Activated CD4-positive, alpha-beta T cell treated with anti-CD3 and anti-CD28 coated beads, Interleukin-2, Interleukin-4, amounts not matched to agents 100 ng/mL and 50 ng/mL, durations not matched to agents 16 hours and 8 hours (primary cell): ENCODE data around the gene ADGRG3.
"Not testable (repeated sequence)": the region's sequence is repeated elsewhere in the genome, so short reads cannot be mapped to it uniquely, and the experiment has no call there.

Experiments
- DNase-seq: peaks from one replicate; pipeline ENCODE4 v3.0.0-alpha.2; 2020; ENCODE audit warnings: low spot score

ADGRG3 gene

GRCh38 chr16:57663917-57664661, 4.0 kb upstream of the ADGRG3 start:
- no peak for DNase-seq

GRCh38 chr16:57664662-57665025, 3.5 kb upstream of the ADGRG3 start:
- no peak for DNase-seq

- no peak for DNase-seq
Observed at GRCh38 chr16:57665541-57665940, 2.6 kb upstream of the ADGRG3 start.

- no peak for DNase-seq
Observed at GRCh38 chr16:57666353-57667047, 1.6 kb upstream of the ADGRG3 start.

GRCh38 chr16:57667048-57667525, 1.0 kb upstream of the ADGRG3 start:
- DNase-seq = no peak

GRCh38 chr16:57667526-57668262, 412 bp upstream of the ADGRG3 start:
- no peak for DNase-seq

- no peak for DNase-seq
Observed at GRCh38 chr16:57668630-57669475, 747 bp downstream of the ADGRG3 start.

- DNase-seq = no peak
Observed at GRCh38 chr16:57669476-57670162, 1.5 kb downstream of the ADGRG3 start.

GRCh38 chr16:57670196-57670595, 2.1 kb downstream of the ADGRG3 start:
- no peak for DNase-seq

- not testable (repeated sequence) for DNase-seq
Observed at GRCh38 chr16:57671451-57671850, 3.3 kb downstream of the ADGRG3 start.

GRCh38 chr16:57672416-57672815, 4.3 kb downstream of the ADGRG3 start:
- DNase-seq = no peak

- no peak for DNase-seq
Observed at GRCh38 chr16:57672824-57673223, 4.7 kb downstream of the ADGRG3 start.

GRCh38 chr16:57675741-57676551, 7.8 kb downstream of the ADGRG3 start:
- DNase-seq = no peak

- DNase-seq = no peak
Observed at GRCh38 chr16:57676553-57677085, 8.5 kb downstream of the ADGRG3 start.

GRCh38 chr16:57677622-57678369, 9.7 kb downstream of the ADGRG3 start:
- DNase-seq = no peak

- no peak for DNase-seq
Observed at GRCh38 chr16:57679016-57679415, 10.9 kb downstream of the ADGRG3 start.

- no peak for DNase-seq
Observed at GRCh38 chr16:57679767-57680482, 11.8 kb downstream of the ADGRG3 start.

- DNase-seq = no peak
Observed at GRCh38 chr16:57680842-57681375, 12.8 kb downstream of the ADGRG3 start.
